Nephron progenitor cell (in vitro differentiated cells): ENCODE results near the gene CFAP107.
A peak's percentile ranks its signal among the peaks of the same experiment; 100 is the strongest.

Experiments
- DNase-seq: peaks from one replicate; pipeline ENCODE4 v3.0.0; 2021
- H3K27ac Mint-ChIP-seq: 2 replicates; pipeline ENCODE4 v1.8.0; 2021; ENCODE audit warnings: mild to moderate bottlenecking, moderate library complexity, mixed read lengths
- H3K27me3 Mint-ChIP-seq: 2 replicates; pipeline ENCODE4 v1.8.0; 2021; ENCODE audit warnings: mild to moderate bottlenecking, low read depth, mixed read lengths; ENCODE audit not compliant: poor library complexity
- H3K36me3 Mint-ChIP-seq: 2 replicates; pipeline ENCODE4 v1.8.0; 2021; ENCODE audit warnings: low read depth, mixed read lengths
- H3K4me1 Mint-ChIP-seq: 2 replicates; pipeline ENCODE4 v1.8.0; 2021; ENCODE audit warnings: mixed read lengths
- H3K4me3 Mint-ChIP-seq: 2 replicates; pipeline ENCODE4 v1.8.0; 2021; ENCODE audit warnings: mild to moderate bottlenecking, moderate library complexity, mixed read lengths
- H3K9me3 Mint-ChIP-seq: 2 replicates; pipeline ENCODE4 v1.8.0; 2021; ENCODE audit warnings: mild to moderate bottlenecking, moderate library complexity, mixed read lengths
- CTCF ChIP-seq: fragments of 200-600 bp; sonication (generic); IDR thresholded peaks from 2 replicates; pipeline ENCODE4 v1.5.0; 2021; ENCODE audit warnings: antibody characterized with exemption

CFAP107 gene

GRCh38 chr1:12770620-12771019, 24.6 kb downstream of the CFAP107 start:
- DNase-seq = no peak
- Mint-ChIP-seq H3K4me3 (no peak overlapping the region), H3K27me3 (peaks cover 26% of the 10 kb centered on the region), H3K4me1 (no peaks in the 10 kb centered on the region), H3K36me3 (no peaks in the 10 kb centered on the region), H3K27ac (peak overlapping the region; percentile 71), H3K9me3 (peaks cover 23% of the 10 kb centered on the region)
- no peak for TF ChIP-seq CTCF

GRCh38 chr1:12771186-12771585, 25.2 kb downstream of the CFAP107 start:
- DNase-seq = no peak
- peaks cover 25% of the 10 kb centered on the region for H3K9me3 Mint-ChIP-seq

GRCh38 chr1:12772520-12772919, 26.5 kb downstream of the CFAP107 start:
- no peak for TF ChIP-seq CTCF
- DNase-seq = no peak
- Mint-ChIP-seq H3K27ac (no peak overlapping the region), H3K36me3 (no peaks in the 10 kb centered on the region), H3K4me1 (no peaks in the 10 kb centered on the region), H3K27me3 (peaks cover 27% of the 10 kb centered on the region), H3K4me3 (no peak overlapping the region), H3K9me3 (peaks cover 21% of the 10 kb centered on the region)

More at GRCh38 chr1:12771186-12771585, 25.2 kb downstream of the CFAP107 start:
- TF ChIP-seq CTCF = no peak
- peaks cover 30% of the 10 kb centered on the region for H3K27me3 Mint-ChIP-seq
- no peaks in the 10 kb centered on the region for H3K4me1 Mint-ChIP-seq
- no peaks in the 10 kb centered on the region for H3K36me3 Mint-ChIP-seq
- H3K27ac Mint-ChIP-seq = no peak overlapping the region
- H3K4me3 Mint-ChIP-seq = no peak overlapping the region

- no peak for TF ChIP-seq CTCF
- H3K4me3 Mint-ChIP-seq = no peak within 1 kb of the TSS
- no peaks in the 10 kb centered on the region for H3K36me3 Mint-ChIP-seq
- H3K27me3 Mint-ChIP-seq = peaks cover 26% of the 10 kb centered on the region
- H3K27ac Mint-ChIP-seq = no peak within 1 kb of the TSS
- H3K4me1 Mint-ChIP-seq = no peaks in the 10 kb centered on the region
- peaks cover 21% of the 10 kb centered on the region for H3K9me3 Mint-ChIP-seq
- no peak for DNase-seq
These were observed 27.4 kb downstream of the CFAP107 start, which contains the start of gene PRAMEF12 for GRCh38 chr1:12773438-12773837. PRAMEF12 (plus strand) TSS chr1:12773738; CDS start chr1:12774868, 1,130 bp downstream.

GRCh38 chr1:12774801-12775345, 28.9 kb downstream of the CFAP107 start:
- H3K36me3 Mint-ChIP-seq = no peaks in the 10 kb centered on the region
- no peak overlapping the region for H3K4me3 Mint-ChIP-seq
- H3K27ac Mint-ChIP-seq = no peak overlapping the region
- TF ChIP-seq CTCF = no peak
- no peak for DNase-seq
- no peaks in the 10 kb centered on the region for H3K4me1 Mint-ChIP-seq
- H3K9me3 Mint-ChIP-seq = peaks cover 21% of the 10 kb centered on the region
- peaks cover 31% of the 10 kb centered on the region for H3K27me3 Mint-ChIP-seq

GRCh38 chr1:12775443-12775842, 29.4 kb downstream of the CFAP107 start:
- no peak for TF ChIP-seq CTCF
- H3K9me3 Mint-ChIP-seq = peaks cover 21% of the 10 kb centered on the region
- no peak for DNase-seq

More at GRCh38 chr1:12775443-12775842, 29.4 kb downstream of the CFAP107 start:
- no peaks in the 10 kb centered on the region for H3K36me3 Mint-ChIP-seq
- H3K4me3 Mint-ChIP-seq = no peak overlapping the region
- H3K27ac Mint-ChIP-seq = no peak overlapping the region
- no peaks in the 10 kb centered on the region for H3K4me1 Mint-ChIP-seq
- peaks cover 31% of the 10 kb centered on the region for H3K27me3 Mint-ChIP-seq
